ENCODE measurements around the gene LCN9. TPM values are rescaled to one million over a fixed set of nuclear protein-coding genes. Genes with fewer than 3 reads are reported as not detected.

The LCN9 gene
- total RNA-seq, 1 experiment from 2014 or later = 0.52 TPM

DNA sequence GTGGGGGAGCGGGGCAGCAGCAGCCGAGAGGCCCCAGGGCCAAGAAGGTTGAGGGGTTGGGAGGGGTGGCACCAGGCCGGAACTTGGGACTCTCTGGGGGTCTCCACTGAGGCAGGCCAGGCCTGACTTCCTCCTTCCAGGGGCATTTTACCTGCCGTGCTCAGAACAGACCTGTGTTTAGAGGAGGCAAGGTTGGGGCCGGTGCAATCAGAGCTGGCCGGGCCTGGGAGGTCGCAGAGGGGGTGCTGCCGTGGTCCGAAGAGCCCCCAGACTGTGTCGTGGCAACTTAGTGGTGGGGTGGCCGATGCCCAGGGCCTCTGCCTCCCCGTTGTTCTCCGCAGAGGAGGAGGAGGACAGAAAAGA is 45.6 kb upstream of the LCN9 start:
- H3K27ac ChIP-seq (ENCODE audit: insufficient read length, low read depth, low read length) = no peak overlapping the region
- no peak overlapping the region for H3K23ac ChIP-seq (ENCODE audit: insufficient read length, low read depth, low read length)
- H3K4ac ChIP-seq (ENCODE audit: low read depth, low read length) = no peak overlapping the region
- H3K27me3 Mint-ChIP-seq (ENCODE audit: low read depth) = no peaks in the 10 kb centered on the region
- no peak overlapping the region for H2AK5ac ChIP-seq (ENCODE audit: insufficient read length, low read length)
- no peak overlapping the region for H3K4me2 ChIP-seq (ENCODE audit: insufficient read depth, insufficient read length, low read length)
- no peak overlapping the region for H2BK20ac ChIP-seq (ENCODE audit: low read depth, low read length, poor library complexity, severe bottlenecking)
- no peak overlapping the region for H3K18ac ChIP-seq (ENCODE audit: insufficient read length, low read depth, low read length)
- WGBS (ENCODE audit: extremely low coverage, insufficient read length, low lambda C conversion rate) = no CpG with 5 or more reads among the region's 13 CpGs
- H3K23me2 ChIP-seq (ENCODE audit: insufficient read length, low read depth, low read length, poor library complexity, severe bottlenecking) = no peaks in the 10 kb centered on the region
- TF ChIP-seq, protein P1, sequence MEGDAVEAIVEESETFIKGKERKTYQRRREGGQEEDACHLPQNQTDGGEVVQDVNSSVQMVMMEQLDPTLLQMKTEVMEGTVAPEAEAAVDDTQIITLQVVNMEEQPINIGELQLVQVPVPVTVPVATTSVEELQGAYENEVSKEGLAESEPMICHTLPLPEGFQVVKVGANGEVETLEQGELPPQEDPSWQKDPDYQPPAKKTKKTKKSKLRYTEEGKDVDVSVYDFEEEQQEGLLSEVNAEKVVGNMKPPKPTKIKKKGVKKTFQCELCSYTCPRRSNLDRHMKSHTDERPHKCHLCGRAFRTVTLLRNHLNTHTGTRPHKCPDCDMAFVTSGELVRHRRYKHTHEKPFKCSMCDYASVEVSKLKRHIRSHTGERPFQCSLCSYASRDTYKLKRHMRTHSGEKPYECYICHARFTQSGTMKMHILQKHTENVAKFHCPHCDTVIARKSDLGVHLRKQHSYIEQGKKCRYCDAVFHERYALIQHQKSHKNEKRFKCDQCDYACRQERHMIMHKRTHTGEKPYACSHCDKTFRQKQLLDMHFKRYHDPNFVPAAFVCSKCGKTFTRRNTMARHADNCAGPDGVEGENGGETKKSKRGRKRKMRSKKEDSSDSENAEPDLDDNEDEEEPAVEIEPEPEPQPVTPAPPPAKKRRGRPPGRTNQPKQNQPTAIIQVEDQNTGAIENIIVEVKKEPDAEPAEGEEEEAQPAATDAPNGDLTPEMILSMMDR (conservative IDR thresholded peaks at IDR 0.05) = no peak
- no peaks in the 10 kb centered on the region for H3K9me3 ChIP-seq (ENCODE audit: control insufficient read depth, low read depth, low read length)
- no peak overlapping the region for H3K56ac ChIP-seq (ENCODE audit: insufficient read length, low read depth, low read length)
- H3K27me3 ChIP-seq (ENCODE audit: insufficient read depth, low read length) = no peaks in the 10 kb centered on the region
- 0 out of 4 replicates have a peak, but pooled peaks cover 0 to 3% of the 10 kb centered on the region in 2 experiments for H3K4me1 Mint-ChIP-seq
- H3K4me3 Mint-ChIP-seq = no peak overlapping the region
- H2BK12ac ChIP-seq (ENCODE audit: insufficient read length, low read depth, low read length) = no peak overlapping the region
- H3K14ac ChIP-seq (ENCODE audit: insufficient read depth, low read length) = no peak overlapping the region
- H2AFZ ChIP-seq (ENCODE audit: low read length) = no peak overlapping the region
- no peaks in the 10 kb centered on the region for H3K36me3 Mint-ChIP-seq (ENCODE audit: insufficient read depth in 1 of 3, low read depth in 3 of 3)
- no peak overlapping the region for H4K91ac ChIP-seq (ENCODE audit: insufficient read length, low read depth, low read length)
- no peak for DNase-seq
- H4K8ac ChIP-seq (replicated peaks; ENCODE audit: insufficient read length, low read depth, low read length) = no peak overlapping the region
- H3K9ac ChIP-seq (ENCODE audit: extremely low read depth, insufficient read length, low read length) = no peak overlapping the region
- no peak overlapping the region for H3T11ph ChIP-seq (ENCODE audit: low read length)
- H3K79me2 ChIP-seq (ENCODE audit: insufficient read depth, low read length) = no peaks in the 10 kb centered on the region
- no peaks in the 10 kb centered on the region for H3K79me1 ChIP-seq (ENCODE audit: insufficient read depth, low read depth, low read length, poor library complexity, severe bottlenecking)
- H4K20me1 ChIP-seq (ENCODE audit: control insufficient read depth, insufficient read depth, insufficient read length) = no peaks in the 10 kb centered on the region
- no peak overlapping the region for H2BK120ac ChIP-seq (ENCODE audit: low read depth, low read length, poor library complexity, severe bottlenecking)
- H2BK15ac ChIP-seq (ENCODE audit: low read depth, low read length) = no peak overlapping the region
- H3K4me1 ChIP-seq (ENCODE audit: insufficient read depth, low read length) = no peaks in the 10 kb centered on the region
- no peak overlapping the region for H3K27ac Mint-ChIP-seq
- H3K9me3 Mint-ChIP-seq = no peaks in the 10 kb centered on the region
- no peak overlapping the region for H2BK5ac ChIP-seq (ENCODE audit: insufficient read length, low read length)
- no peak overlapping the region for H4K5ac ChIP-seq (ENCODE audit: insufficient read length, low read depth, low read length)
